ENCODE measurements around the gene NLRP1. TPM values are rescaled to one million over a fixed set of nuclear protein-coding genes. Genes with fewer than 3 reads are reported as not detected.

The NLRP1 gene
- total and polyA plus RNA-seq, 2 donors (not counting 3 experiments of a cell fraction or from before 2014, with no cell fraction given): 43.8 to 53.9 TPM

DNA sequence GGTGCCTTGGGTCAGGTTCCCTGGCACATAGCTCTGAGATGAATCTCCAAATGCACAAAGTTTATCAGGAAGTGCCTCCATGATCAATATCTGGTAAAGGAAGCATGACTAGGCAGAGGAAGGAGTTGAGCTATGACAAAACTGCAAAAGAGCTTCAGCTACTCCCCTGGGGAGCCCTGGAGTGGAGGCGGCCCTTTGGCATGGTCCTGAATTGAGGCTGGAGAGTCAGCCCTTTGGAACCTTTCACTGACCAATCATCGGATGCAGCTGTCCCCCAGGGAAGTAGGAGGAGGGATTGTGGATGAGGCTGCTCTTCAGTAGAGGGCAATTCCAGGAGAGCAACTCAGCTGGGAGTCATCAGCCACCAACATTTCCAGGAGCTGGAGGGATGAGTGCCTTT lies 46.1 kb upstream of the NLRP1 start:
- Histone ChIP-seq H3K9me3 (replicated peaks; ENCODE audit: control insufficient read depth, insufficient read depth, low read length) (no peaks in the 10 kb centered on the region), H3K36me3 (ENCODE audit: control insufficient read depth in 2 of 2, extremely low read depth in 1 of 2, insufficient read depth in 2 of 2, low read length in 2 of 2) (no peaks in the 10 kb centered on the region), H3K4me3 (replicated peaks in 1 of 3; ENCODE audit: insufficient read depth in 1 of 3, low read depth in 1 of 3, low read length in 3 of 3) (no peak overlapping the region), H3K27me3 (ENCODE audit: control insufficient read depth in 2 of 2, insufficient read depth in 2 of 2, low read length in 2 of 2) (no peaks in the 10 kb centered on the region), H3K9me1 (replicated peaks; ENCODE audit: control insufficient read depth, extremely low read depth, insufficient read depth, low read length) (no peaks in the 10 kb centered on the region), H3K4me2 (ENCODE audit: insufficient read depth, low read length) (peak overlapping the region; percentile 18), H4K20me1 (replicated peaks; ENCODE audit: control insufficient read depth, extremely low read depth, insufficient read depth, low read length) (no peaks in the 10 kb centered on the region), H3K27ac (ENCODE audit: insufficient read depth, low read depth, low read length) (peak overlapping the region; percentile 25), H2AFZ (ENCODE audit: low read depth, low read length) (no peak overlapping the region), H3K9ac (replicated peaks; ENCODE audit: extremely low read depth, insufficient read depth, low read length) (no peak overlapping the region), H3K79me2 (ENCODE audit: control insufficient read depth, insufficient read depth, low read length) (no peaks in the 10 kb centered on the region), H3K4me1 (ENCODE audit: control insufficient read depth, extremely low read depth, insufficient read depth, low read length) (peaks cover 19% of the 10 kb centered on the region)
- peak; percentile 96 for FAIRE-seq
- CTCF ChIA-PET: interaction anchor here (0.9 to 2.0 kb wide), 4 partner anchors 20 to 77 kb away, joined by 3 to 13 read pairs (median 6); no protein-coding TSS in a partner anchor
- no peak for TF ChIP-seq MYC (IDR thresholded peaks at IDR 0.05; ENCODE audit: low read depth, low read length)
- TF ChIP-seq FOS (IDR thresholded peaks at IDR 0.05; ENCODE audit: borderline replicate concordance, insufficient read depth, low read length): peak; percentile 97
- no peak for TF ChIP-seq MAX (IDR thresholded peaks at IDR 0.05; ENCODE audit: insufficient read depth, insufficient read length)
- TF ChIP-seq, protein P1, sequence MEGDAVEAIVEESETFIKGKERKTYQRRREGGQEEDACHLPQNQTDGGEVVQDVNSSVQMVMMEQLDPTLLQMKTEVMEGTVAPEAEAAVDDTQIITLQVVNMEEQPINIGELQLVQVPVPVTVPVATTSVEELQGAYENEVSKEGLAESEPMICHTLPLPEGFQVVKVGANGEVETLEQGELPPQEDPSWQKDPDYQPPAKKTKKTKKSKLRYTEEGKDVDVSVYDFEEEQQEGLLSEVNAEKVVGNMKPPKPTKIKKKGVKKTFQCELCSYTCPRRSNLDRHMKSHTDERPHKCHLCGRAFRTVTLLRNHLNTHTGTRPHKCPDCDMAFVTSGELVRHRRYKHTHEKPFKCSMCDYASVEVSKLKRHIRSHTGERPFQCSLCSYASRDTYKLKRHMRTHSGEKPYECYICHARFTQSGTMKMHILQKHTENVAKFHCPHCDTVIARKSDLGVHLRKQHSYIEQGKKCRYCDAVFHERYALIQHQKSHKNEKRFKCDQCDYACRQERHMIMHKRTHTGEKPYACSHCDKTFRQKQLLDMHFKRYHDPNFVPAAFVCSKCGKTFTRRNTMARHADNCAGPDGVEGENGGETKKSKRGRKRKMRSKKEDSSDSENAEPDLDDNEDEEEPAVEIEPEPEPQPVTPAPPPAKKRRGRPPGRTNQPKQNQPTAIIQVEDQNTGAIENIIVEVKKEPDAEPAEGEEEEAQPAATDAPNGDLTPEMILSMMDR (IDR thresholded peaks at IDR 0.05; ENCODE audit: extremely low read depth in 1 of 2, insufficient read depth in 1 of 2, low read depth in 1 of 2, low read length in 2 of 2): no peak
- TF ChIP-seq POLR2AphosphoS5 (IDR thresholded peaks at IDR 0.05; ENCODE audit: insufficient read depth, low read depth, low read length): peak; percentile 72
- TF ChIP-seq EZH2 (IDR thresholded peaks at IDR 0.05; ENCODE audit: borderline replicate concordance, low read depth, low read length, severe bottlenecking): no peak
- TF ChIP-seq GATA2 (IDR thresholded peaks at IDR 0.05; ENCODE audit: insufficient read depth, insufficient read length, low read depth, low read length): peak; percentile 99
- TF ChIP-seq POLR2A (IDR thresholded peaks at IDR 0.05; ENCODE audit: low read depth, low read length): no peak
- peak; percentile 68 for TF ChIP-seq JUN (IDR thresholded peaks at IDR 0.05; ENCODE audit: borderline replicate concordance, insufficient read depth, insufficient read length, low read depth)
- dilution Hi-C loops (cut with MboI; ENCODE audit: extremely low pct_ligation_motif_present, low sequenced_read_pairs): no loop called here
- intact Hi-C loops (cut with micrococcal nuclease): no loop called here
- peak; percentile 73 for DNase-seq (ENCODE audit: low read depth, low spot score)
- no TSS peak for BruUV-seq (replicated peaks)
- POLR2A ChIA-PET: no interaction called here

Data from endothelial cell of umbilical vein (primary cell).